CD8-positive, alpha-beta memory T cell (primary cell): Measurements from ENCODE around the gene STK10. TPM values are rescaled to one million over a fixed set of nuclear protein-coding genes. Genes with fewer than 3 reads are reported as not detected.

Experiments
- CTCF ChIA-PET: fragments of 350-600 bp; sonication (Branson Sonifier 250); formaldehyde crosslinking; loops from one replicate; lab custom pipeline; 2021; ENCODE audit warnings: antibody characterized with exemption; lab: Charles Lee
- POLR2A ChIA-PET: fragments of 350-600 bp; sonication (Branson Sonifier 250); formaldehyde crosslinking; loops from one replicate; lab custom pipeline; 2021; ENCODE audit warnings: antibody characterized with exemption; lab: Charles Lee
- DNase-seq, 5 donors: peaks; one replicate each; pipeline versions ENCODE4 v3.0.0 to v3.0.0-alpha.2; 2020 to 2022; ENCODE audit warnings: mixed read lengths in 1 of 5
- H3K27ac ChIP-seq: one replicate; pipeline ENCODE4 v1.7.0; 2013; ENCODE audit warnings: low read depth, mild to moderate bottlenecking, low read length, moderate library complexity
- H3K27me3 ChIP-seq: 2 replicates; pipeline ENCODE4 v1.7.0; 2013; ENCODE audit warnings: low read length, mild to moderate bottlenecking; ENCODE audit not compliant: insufficient read depth, poor library complexity, severe bottlenecking
- H3K36me3 ChIP-seq: 2 replicates; pipeline ENCODE4 v1.7.0; 2013; ENCODE audit warnings: mild to moderate bottlenecking, low read length, moderate library complexity; ENCODE audit not compliant: insufficient read depth
- H3K4me1 ChIP-seq: 2 replicates; pipeline ENCODE4 v1.7.0; 2013; ENCODE audit warnings: mild to moderate bottlenecking, low read length, moderate library complexity; ENCODE audit not compliant: insufficient read depth
- H3K4me3 ChIP-seq: 2 replicates; pipeline ENCODE4 v1.7.0; 2013; ENCODE audit warnings: mild to moderate bottlenecking, low read length
- H3K9me3 ChIP-seq: 2 replicates; pipeline ENCODE4 v1.7.0; 2013; ENCODE audit warnings: mild to moderate bottlenecking, low read length
- H3K27ac Mint-ChIP-seq, 8 donors: one replicate each; pipeline ENCODE4 v1.8.0; 2020 to 2021; ENCODE audit warnings: mixed read lengths in 8 of 8, mild to moderate bottlenecking in 6 of 8, inconsistent platforms in 3 of 8, moderate library complexity in 3 of 8
- H3K27me3 Mint-ChIP-seq, 2 donors: one replicate each; pipeline ENCODE4 v1.8.0; 2020 to 2021; ENCODE audit warnings: mixed read lengths in 2 of 2, mild to moderate bottlenecking in 1 of 2, moderate library complexity in 1 of 2
- H3K36me3 Mint-ChIP-seq, 3 donors: one replicate each; pipeline ENCODE4 v1.8.0; 2020 to 2021; ENCODE audit warnings: mixed read lengths in 3 of 3, inconsistent platforms in 1 of 3, mild to moderate bottlenecking in 1 of 3
- H3K4me1 Mint-ChIP-seq, 3 donors: one replicate each; pipeline ENCODE4 v1.8.0; 2020 to 2021; ENCODE audit warnings: mixed read lengths in 3 of 3, inconsistent platforms in 1 of 3, mild to moderate bottlenecking in 1 of 3
- H3K4me3 Mint-ChIP-seq, 7 donors: one replicate each; pipeline ENCODE4 v1.8.0; 2020 to 2021; ENCODE audit warnings: mixed read lengths in 7 of 7, mild to moderate bottlenecking in 6 of 7, moderate library complexity in 4 of 7, inconsistent platforms in 2 of 7
- H3K9me3 Mint-ChIP-seq, 5 donors: one replicate each; pipeline ENCODE4 v1.8.0; 2020 to 2022; ENCODE audit warnings: mixed read lengths in 5 of 5, mild to moderate bottlenecking in 3 of 5, moderate library complexity in 2 of 5, inconsistent platforms in 1 of 5
- polyA plus RNA-seq: library from polyadenylated mRNA; unstranded; fragments of 300-500 nt; fragmentation: Illumina TruSeq; gene quantifications from one replicate; pipeline ENCODE4 v1.2.3, GENCODE V29; 2021
- total RNA-seq, 2 experiments: library from RNA; stranded (reverse); gene quantifications; one replicate each; pipeline ENCODE4 v1.2.3, GENCODE V29; 2021

STK10 gene
- total and polyA plus RNA-seq, 3 experiments from 2014 or later = 113 to 170 (median 118) TPM

DNA sequence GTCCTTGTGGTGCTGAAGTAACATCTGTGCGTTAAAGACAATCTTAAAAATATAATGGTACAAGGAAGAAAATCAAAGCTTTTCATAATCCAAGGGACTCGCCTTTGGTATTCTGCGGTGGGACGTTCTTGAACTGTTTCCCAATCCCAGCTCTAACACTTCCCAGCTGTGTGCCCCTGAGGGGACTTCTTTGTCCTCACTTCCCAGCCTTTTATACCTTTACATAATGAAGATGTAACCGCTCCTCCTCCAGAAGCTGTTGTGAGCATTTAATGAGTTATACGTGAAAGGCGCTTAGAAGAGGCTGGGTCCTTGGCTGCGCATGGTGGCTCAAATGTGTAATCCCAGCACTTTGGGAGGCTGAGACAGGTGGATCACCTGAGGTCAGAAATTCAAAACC is 16.9 kb downstream of the STK10 start:
- Mint-ChIP-seq H3K27me3 (peaks cover 0 to 4% of the 10 kb centered on the region in 2 donors), H3K27ac (peak overlapping the region; percentile 54 to 100 (median 92)), H3K36me3 (peaks cover 0 to 77% (median 14%) of the 10 kb centered on the region in 3 donors), H3K4me3 (peak overlapping the region in 2 of 7 donors; percentile 28 to 44), H3K9me3 (no peaks in the 10 kb centered on the region), H3K4me1 (peaks cover 95 to 99% (median 98%) of the 10 kb centered on the region in 3 donors)
- H3K4me3 ChIP-seq = no peak overlapping the region
- no peak overlapping the region for H3K27ac ChIP-seq
- no peaks in the 10 kb centered on the region for H3K27me3 ChIP-seq
- H3K36me3 ChIP-seq = peaks cover 11% of the 10 kb centered on the region
- no peaks in the 10 kb centered on the region for H3K9me3 ChIP-seq
- ChIA-PET CTCF (interaction anchor here (1.8 to 14.7 kb wide), 2 partner anchors 15 to 65 kb away, joined by 6 to 340 read pairs; partner anchors contain the start of gene STK10), POLR2A (interaction anchor here (8.4 kb wide), 1 partner anchor 15 kb away, joined by 246 read pairs; the partner anchor contains the start of gene STK10)
- no peak for DNase-seq
- peaks cover 88% of the 10 kb centered on the region for H3K4me1 ChIP-seq

DNA sequence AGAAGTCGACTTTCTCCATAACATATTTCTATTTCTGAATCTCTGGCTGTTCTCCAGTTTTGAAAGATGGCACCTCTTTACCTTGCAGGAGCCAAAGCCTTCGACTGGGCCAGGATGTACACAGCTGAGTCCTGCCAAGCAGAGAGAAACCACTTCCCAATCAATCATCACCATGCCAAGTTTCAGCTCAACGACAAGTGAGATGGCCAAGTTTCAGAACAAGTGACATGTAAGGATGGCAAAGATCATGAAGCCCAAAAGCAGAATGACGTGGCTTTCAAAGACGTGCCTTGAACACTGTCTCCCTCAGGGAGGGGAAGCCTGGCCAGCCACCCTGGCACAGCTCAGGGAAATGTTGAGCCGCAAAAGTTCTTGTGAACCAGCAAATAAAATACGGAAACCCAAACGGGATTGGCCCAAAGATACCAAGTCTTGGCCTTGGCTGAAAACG is 17.7 kb downstream of the STK10 start:
- H3K27ac Mint-ChIP-seq = peak overlapping the region; percentile 68 to 99 (median 92)

DNA sequence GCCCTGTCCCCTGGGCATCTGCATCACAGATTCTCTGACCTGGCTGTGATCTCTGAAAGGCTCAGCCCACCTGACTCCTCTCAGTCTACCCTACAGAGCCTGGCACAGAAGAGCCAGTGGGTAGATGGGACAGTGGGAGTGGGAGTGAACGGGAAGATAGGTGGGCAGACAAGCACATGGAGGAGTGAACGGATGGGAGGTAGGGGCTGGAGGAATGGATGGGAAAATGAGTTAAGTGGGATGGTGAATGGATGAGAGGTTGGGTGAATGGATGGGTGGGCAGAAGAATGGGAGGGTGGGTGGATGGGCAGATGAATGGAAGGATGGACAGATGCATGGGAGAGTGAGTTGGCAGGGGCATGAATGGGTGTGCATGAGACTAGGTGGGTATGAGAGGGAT is 18.8 kb downstream of the STK10 start:
- H3K27ac Mint-ChIP-seq = peak overlapping the region; percentile 68 to 99 (median 92)
- peaks cover 85 to 96% (median 94%) of the 10 kb centered on the region in 3 donors for H3K4me1 Mint-ChIP-seq
- Histone ChIP-seq H3K4me1 (peaks cover 92% of the 10 kb centered on the region), H3K9me3 (no peaks in the 10 kb centered on the region), H3K27me3 (no peaks in the 10 kb centered on the region), H3K27ac (no peak overlapping the region), H3K36me3 (peaks cover 11% of the 10 kb centered on the region), H3K4me3 (no peak overlapping the region)
- H3K4me3 Mint-ChIP-seq = peak overlapping the region; percentile 50 to 77 (median 61)
- H3K27me3 Mint-ChIP-seq = peaks cover 0 to 4% of the 10 kb centered on the region in 2 donors
- peaks cover 0 to 74% (median 14%) of the 10 kb centered on the region in 3 donors for H3K36me3 Mint-ChIP-seq
- POLR2A ChIA-PET = interaction anchor here (8.4 kb wide), 1 partner anchor 17 kb away, joined by 246 read pairs; the partner anchor contains the start of gene STK10
- DNase-seq = no peak
- CTCF ChIA-PET = interaction anchor here (14.7 kb wide), 1 partner anchor 17 kb away, joined by 340 read pairs; the partner anchor contains the start of gene STK10
- no peaks in the 10 kb centered on the region for H3K9me3 Mint-ChIP-seq

More for the DNA sequence above, 17.7 kb downstream of the STK10 start:
- H3K4me1 ChIP-seq = peaks cover 88% of the 10 kb centered on the region
- DNase-seq = no peak
- peaks cover 11% of the 10 kb centered on the region for H3K36me3 ChIP-seq
- no peak overlapping the region for H3K27ac ChIP-seq
- POLR2A ChIA-PET = interaction anchor here (8.4 kb wide), 1 partner anchor 16 kb away, joined by 246 read pairs; the partner anchor contains the start of gene STK10
- peak overlapping the region in 6 of 7 donors; percentile 9 to 70 (median 54) for H3K4me3 Mint-ChIP-seq
- no peak overlapping the region for H3K4me3 ChIP-seq
- no peaks in the 10 kb centered on the region for H3K9me3 Mint-ChIP-seq
- H3K4me1 Mint-ChIP-seq = peaks cover 88 to 96% (median 95%) of the 10 kb centered on the region in 3 donors
- no peaks in the 10 kb centered on the region for H3K9me3 ChIP-seq
- CTCF ChIA-PET = interaction anchor here (0.7 to 14.7 kb wide), 3 partner anchors 8 to 64 kb away, joined by 3 to 340 read pairs (median 6); partner anchors contain the start of gene STK10
- peaks cover 0 to 4% of the 10 kb centered on the region in 2 donors for H3K27me3 Mint-ChIP-seq
- no peaks in the 10 kb centered on the region for H3K27me3 ChIP-seq
- H3K36me3 Mint-ChIP-seq = peaks cover 0 to 76% (median 14%) of the 10 kb centered on the region in 3 donors

DNA sequence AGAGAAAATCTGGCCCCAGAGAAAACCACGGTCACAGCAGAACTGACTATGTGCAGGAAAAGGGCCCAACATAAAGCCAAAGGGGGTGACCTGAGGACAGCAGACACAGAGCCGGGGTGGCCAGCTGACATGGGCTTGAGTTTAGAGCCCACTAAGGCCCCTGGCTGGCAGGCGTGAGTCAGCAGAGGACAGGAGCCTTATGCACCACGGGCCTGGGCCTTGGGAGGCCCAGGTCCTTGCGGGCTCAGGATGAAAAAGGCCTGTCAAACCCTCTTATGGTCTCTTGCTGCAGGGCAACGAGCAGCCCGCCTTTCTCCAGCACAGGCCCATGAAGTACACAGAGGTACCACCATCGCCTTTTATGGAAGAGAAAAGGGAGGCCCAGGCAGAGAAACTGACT is 19.7 kb downstream of the STK10 start:
- Mint-ChIP-seq H3K27me3 (no peaks in the 10 kb centered on the region), H3K4me3 (peak overlapping the region in 4 of 7 donors; percentile 4 to 70 (median 54)), H3K36me3 (peaks cover 0 to 68% (median 9%) of the 10 kb centered on the region in 3 donors), H3K9me3 (no peaks in the 10 kb centered on the region), H3K4me1 (peaks cover 83 to 94% (median 91%) of the 10 kb centered on the region in 3 donors), H3K27ac (peak overlapping the region; percentile 68 to 99 (median 95))
- H3K27me3 ChIP-seq = no peaks in the 10 kb centered on the region
- H3K9me3 ChIP-seq = no peaks in the 10 kb centered on the region
- H3K36me3 ChIP-seq = peaks cover 11% of the 10 kb centered on the region
- no peak for DNase-seq
- ChIA-PET POLR2A (interaction anchor here (8.4 kb wide), 1 partner anchor 17 kb away, joined by 246 read pairs; the partner anchor contains the start of gene STK10), CTCF (interaction anchor here (1.7 to 14.7 kb wide), 2 partner anchors 9 to 18 kb away, joined by 3 to 340 read pairs; partner anchors contain the start of gene STK10)
- no peak overlapping the region for H3K4me3 ChIP-seq
- H3K4me1 ChIP-seq = peaks cover 91% of the 10 kb centered on the region
- no peak overlapping the region for H3K27ac ChIP-seq

DNA sequence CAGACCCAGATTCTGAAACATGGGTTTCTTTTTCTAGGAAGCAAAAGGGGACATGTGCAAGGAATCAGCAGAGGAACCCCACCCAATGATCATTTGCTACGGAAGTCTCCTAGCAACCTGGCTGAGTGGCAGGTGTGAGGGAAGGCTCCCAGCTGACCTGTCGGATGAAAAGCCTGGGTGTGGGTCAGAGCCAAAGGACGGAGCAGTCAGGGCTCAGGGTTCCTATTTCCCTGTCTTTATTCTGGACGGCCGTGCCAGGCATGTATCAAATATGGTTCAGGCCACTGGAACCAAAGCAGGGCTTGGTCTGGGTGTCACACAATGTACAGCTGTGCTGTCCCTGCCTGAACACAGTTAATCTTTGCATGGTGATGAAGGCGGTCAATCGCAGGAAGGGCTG is 20.1 kb downstream of the STK10 start:
- peaks cover 83 to 94% (median 91%) of the 10 kb centered on the region in 3 donors for H3K4me1 Mint-ChIP-seq
- Histone ChIP-seq H3K4me3 (no peak overlapping the region), H3K36me3 (peaks cover 11% of the 10 kb centered on the region), H3K27me3 (no peaks in the 10 kb centered on the region), H3K4me1 (peaks cover 91% of the 10 kb centered on the region), H3K27ac (no peak overlapping the region), H3K9me3 (no peaks in the 10 kb centered on the region)
- peaks cover 0 to 70% (median 9%) of the 10 kb centered on the region in 3 donors for H3K36me3 Mint-ChIP-seq
- no peak for DNase-seq
- peak overlapping the region; percentile 68 to 99 (median 95) for H3K27ac Mint-ChIP-seq
- no peaks in the 10 kb centered on the region for H3K27me3 Mint-ChIP-seq
- ChIA-PET CTCF (interaction anchor here (1.7 to 14.7 kb wide), 2 partner anchors 9 to 19 kb away, joined by 3 to 340 read pairs; partner anchors contain the start of gene STK10), POLR2A (no interaction called here)
- no peaks in the 10 kb centered on the region for H3K9me3 Mint-ChIP-seq
- H3K4me3 Mint-ChIP-seq = peak overlapping the region in 5 of 7 donors; percentile 4 to 80 (median 47)

DNA sequence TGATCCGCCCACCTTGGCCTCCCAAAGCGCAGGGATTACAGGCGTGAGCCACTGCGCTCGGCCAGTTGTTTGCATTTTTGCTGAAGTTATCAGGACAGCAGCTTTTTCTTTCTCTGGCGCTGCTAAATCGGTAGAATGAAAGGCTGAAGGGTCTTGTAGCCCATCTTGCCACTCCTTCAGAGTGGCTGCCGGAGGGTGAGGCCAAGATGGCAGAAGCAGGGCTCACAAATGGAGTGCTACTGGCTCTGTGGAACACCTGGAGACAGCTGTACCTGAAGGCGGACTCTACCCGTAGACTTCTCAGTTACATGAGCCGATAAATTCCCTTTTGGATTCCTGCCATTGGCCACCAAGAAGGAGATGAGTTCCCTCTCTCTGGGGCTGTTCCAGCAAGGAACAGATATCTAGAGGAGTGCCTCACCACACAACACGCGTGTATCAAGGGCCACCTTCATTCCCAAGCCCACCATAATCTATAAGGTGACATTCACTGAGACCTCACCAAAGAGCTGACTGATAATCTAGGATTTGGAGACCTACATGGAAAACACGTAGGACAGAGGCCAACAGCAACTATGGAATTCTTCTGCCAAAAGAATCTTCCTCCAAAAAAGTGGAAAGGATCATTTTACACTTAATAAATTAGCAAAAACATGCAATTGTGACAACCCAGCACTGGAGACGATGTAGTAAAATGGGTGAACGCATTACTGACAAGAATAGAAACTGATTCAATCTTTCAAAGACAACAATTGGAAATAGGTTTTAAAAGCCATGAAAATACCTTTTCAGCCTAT is 21.8 kb downstream of the STK10 start:
- Mint-ChIP-seq H3K4me1 (peaks cover 81 to 94% (median 90%) of the 10 kb centered on the region in 3 donors), H3K9me3 (no peaks in the 10 kb centered on the region), H3K4me3 (peak overlapping the region in 2 of 7 donors; percentile 27 to 28), H3K27ac (peak overlapping the region; percentile 63 to 99 (median 90)), H3K27me3 (no peaks in the 10 kb centered on the region), H3K36me3 (peaks cover 0 to 76% (median 11%) of the 10 kb centered on the region in 3 donors)
- Histone ChIP-seq H3K4me3 (no peak overlapping the region), H3K27me3 (no peaks in the 10 kb centered on the region), H3K27ac (no peak overlapping the region), H3K9me3 (no peaks in the 10 kb centered on the region), H3K4me1 (peaks cover 93% of the 10 kb centered on the region), H3K36me3 (peaks cover 11% of the 10 kb centered on the region)
- ChIA-PET POLR2A (interaction anchor here (0.6 kb wide), 1 partner anchor 54 kb away, joined by 3 read pairs; no protein-coding TSS in a partner anchor), CTCF (interaction anchor here (1.3 to 1.9 kb wide), 2 partner anchors 13 to 15 kb away, joined by 4 to 5 read pairs; no protein-coding TSS in a partner anchor)
- DNase-seq = no peak

DNA sequence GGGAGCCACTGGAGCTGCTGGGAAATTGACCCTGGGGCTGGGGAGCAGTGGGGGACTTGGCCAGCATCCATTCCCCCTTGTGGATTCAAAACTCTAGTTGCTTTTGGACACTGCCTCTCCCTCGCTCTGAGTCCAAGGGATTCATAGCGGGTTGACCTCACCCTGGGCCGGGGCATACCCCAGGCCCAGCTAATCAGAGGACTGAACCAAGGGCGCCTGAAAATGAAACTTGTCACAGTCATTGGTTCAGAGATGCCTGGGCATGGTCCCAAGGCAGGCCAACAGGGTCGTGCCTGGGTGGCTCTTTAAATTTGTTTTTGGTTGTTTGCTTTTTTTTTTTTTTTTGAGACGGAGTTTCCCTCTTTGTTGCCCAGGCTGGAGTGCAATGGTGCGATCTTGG is 22.6 kb downstream of the STK10 start:
- H3K27me3 Mint-ChIP-seq = no peaks in the 10 kb centered on the region
- ChIA-PET POLR2A (interaction anchor here (0.6 kb wide), 1 partner anchor 9 kb away, joined by 3 read pairs; no protein-coding TSS in a partner anchor), CTCF (interaction anchor here (1.1 to 1.9 kb wide), 4 partner anchors 14 to 58 kb away, joined by 3 to 5 read pairs (median 4); no protein-coding TSS in a partner anchor)
- H3K4me3 Mint-ChIP-seq = no peak overlapping the region
- peaks cover 0 to 75% (median 11%) of the 10 kb centered on the region in 3 donors for H3K36me3 Mint-ChIP-seq
- H3K27me3 ChIP-seq = no peaks in the 10 kb centered on the region
- no peaks in the 10 kb centered on the region for H3K9me3 ChIP-seq
- no peaks in the 10 kb centered on the region for H3K9me3 Mint-ChIP-seq
- no peak for DNase-seq
- H3K4me1 ChIP-seq = peaks cover 93% of the 10 kb centered on the region
- peaks cover 11% of the 10 kb centered on the region for H3K36me3 ChIP-seq
- no peak overlapping the region for H3K4me3 ChIP-seq
- no peak overlapping the region for H3K27ac ChIP-seq
- peak overlapping the region in 6 of 8 donors; percentile 66 to 97 (median 79) for H3K27ac Mint-ChIP-seq
- peaks cover 79 to 93% (median 90%) of the 10 kb centered on the region in 3 donors for H3K4me1 Mint-ChIP-seq
